ENCODE results near the gene TMEM225. TPM values are rescaled to one million over a fixed set of nuclear protein-coding genes. Genes with fewer than 3 reads are reported as not detected.

The TMEM225 gene
- total RNA-seq, 4 donors from 2014 or later = not detected

DNA sequence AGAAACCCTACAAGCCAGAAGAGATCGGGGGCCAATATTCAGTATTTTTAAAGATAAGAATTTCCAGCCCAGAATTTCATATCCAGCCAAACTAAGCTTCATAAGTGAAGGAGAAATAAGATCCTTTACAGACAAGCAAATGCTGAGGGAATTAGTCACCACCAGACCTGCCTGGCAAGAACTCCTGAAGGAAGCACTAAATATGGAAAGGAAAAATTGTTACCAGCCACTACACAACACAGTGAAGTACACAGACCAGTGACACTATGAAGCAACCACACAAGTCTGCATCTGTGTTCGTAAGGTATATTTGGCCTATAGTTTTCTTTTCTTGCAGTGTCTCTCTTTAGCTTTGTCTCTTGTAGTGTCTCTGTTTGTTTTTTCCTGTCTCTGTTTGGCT, 29.0 kb downstream of the TMEM225 start:
- no peak for TF ChIP-seq POLR2A (IDR thresholded peaks at IDR 0.05)
- TF ChIP-seq, protein P1, sequence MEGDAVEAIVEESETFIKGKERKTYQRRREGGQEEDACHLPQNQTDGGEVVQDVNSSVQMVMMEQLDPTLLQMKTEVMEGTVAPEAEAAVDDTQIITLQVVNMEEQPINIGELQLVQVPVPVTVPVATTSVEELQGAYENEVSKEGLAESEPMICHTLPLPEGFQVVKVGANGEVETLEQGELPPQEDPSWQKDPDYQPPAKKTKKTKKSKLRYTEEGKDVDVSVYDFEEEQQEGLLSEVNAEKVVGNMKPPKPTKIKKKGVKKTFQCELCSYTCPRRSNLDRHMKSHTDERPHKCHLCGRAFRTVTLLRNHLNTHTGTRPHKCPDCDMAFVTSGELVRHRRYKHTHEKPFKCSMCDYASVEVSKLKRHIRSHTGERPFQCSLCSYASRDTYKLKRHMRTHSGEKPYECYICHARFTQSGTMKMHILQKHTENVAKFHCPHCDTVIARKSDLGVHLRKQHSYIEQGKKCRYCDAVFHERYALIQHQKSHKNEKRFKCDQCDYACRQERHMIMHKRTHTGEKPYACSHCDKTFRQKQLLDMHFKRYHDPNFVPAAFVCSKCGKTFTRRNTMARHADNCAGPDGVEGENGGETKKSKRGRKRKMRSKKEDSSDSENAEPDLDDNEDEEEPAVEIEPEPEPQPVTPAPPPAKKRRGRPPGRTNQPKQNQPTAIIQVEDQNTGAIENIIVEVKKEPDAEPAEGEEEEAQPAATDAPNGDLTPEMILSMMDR (IDR thresholded peaks at IDR 0.05) = no peak
- DNase-seq = no peak
- H3K36me3 ChIP-seq = no peaks in the 10 kb centered on the region
- no peak overlapping the region for H3K27ac ChIP-seq
- H3K27me3 ChIP-seq = no peaks in the 10 kb centered on the region
- H3K4me1 ChIP-seq = no peaks in the 10 kb centered on the region
- no peak overlapping the region for H3K4me3 ChIP-seq
- H3K9me3 ChIP-seq = no peaks in the 10 kb centered on the region

DNA sequence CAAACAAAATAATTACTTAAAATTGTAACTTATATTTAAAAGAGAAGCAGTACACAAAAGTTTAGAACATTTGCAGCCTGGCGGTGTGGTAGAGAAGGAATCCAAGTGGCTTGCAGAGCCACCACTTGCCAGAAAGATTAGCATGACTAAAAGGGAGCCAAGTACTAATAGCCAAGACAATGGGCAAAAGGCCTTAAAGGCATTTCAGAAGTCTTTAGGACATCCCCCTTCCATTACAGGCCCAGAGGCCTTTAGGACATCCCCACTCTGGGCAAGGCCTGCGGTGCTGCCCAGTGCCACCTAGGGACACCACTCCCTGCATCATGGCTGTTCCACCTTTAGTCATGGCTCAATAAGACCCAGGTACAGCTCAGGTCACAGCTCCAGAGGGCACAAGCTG, 32.4 kb downstream of the TMEM225 start:
- TF ChIP-seq, protein P1 (IDR thresholded peaks at IDR 0.05) = no peak
- TF ChIP-seq POLR2A (IDR thresholded peaks at IDR 0.05) = no peak
- Histone ChIP-seq H3K4me1 (no peaks in the 10 kb centered on the region), H3K4me3 (no peak overlapping the region), H3K9me3 (no peaks in the 10 kb centered on the region), H3K27me3 (no peaks in the 10 kb centered on the region), H3K36me3 (no peaks in the 10 kb centered on the region), H3K27ac (no peak overlapping the region)
- DNase-seq = no peak

DNA sequence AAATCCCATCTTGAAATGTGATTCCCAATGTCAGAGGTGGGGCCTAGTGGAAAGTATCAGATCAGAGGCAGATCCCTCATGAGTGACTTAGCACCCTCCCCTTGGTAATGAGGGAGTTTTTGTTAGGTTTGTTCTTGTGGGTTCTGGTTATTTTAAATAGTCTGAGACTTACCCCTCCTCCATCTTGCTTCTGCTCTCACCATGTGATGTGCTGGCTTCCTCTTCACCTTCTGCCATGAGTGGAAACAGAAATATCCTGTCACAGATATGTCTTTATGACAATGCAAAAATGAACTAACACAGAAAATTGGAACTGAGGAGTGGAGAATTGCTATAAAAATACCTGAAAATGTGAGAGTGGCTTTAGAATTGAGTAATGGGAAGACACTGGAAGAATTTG, 33.1 kb downstream of the TMEM225 start:
- Histone ChIP-seq H3K27me3 (no peaks in the 10 kb centered on the region), H3K27ac (no peak overlapping the region), H3K9me3 (no peaks in the 10 kb centered on the region), H3K4me1 (no peaks in the 10 kb centered on the region), H3K4me3 (no peak overlapping the region), H3K36me3 (no peaks in the 10 kb centered on the region)
- no peak for DNase-seq
- TF ChIP-seq, protein P1 (IDR thresholded peaks at IDR 0.05) = no peak
- no peak for TF ChIP-seq POLR2A (IDR thresholded peaks at IDR 0.05)

DNA sequence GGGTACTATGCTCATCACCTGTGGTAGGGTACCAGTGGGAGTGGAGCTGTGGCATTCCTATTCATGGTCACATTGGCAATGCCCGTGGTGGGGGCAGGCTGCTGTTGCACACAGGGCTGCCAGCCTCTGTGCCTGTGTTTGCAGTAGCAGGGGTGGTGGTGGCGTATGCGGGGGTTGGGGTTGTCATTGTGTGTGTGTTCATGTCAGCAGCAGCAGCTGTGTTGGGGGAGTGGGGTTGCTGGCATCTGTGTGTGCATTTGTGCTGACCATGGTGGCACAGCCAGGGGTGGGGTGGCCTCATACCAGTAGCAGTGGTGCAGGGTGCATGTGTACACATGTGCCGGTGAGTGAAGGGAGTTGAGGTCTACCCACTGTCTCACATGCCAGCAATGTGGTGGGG, 34.4 kb downstream of the TMEM225 start:
- Histone ChIP-seq H3K9me3 (no peaks in the 10 kb centered on the region), H3K36me3 (no peaks in the 10 kb centered on the region), H3K27ac (no peak overlapping the region), H3K4me1 (no peaks in the 10 kb centered on the region), H3K4me3 (no peak overlapping the region), H3K27me3 (no peaks in the 10 kb centered on the region)
- TF ChIP-seq POLR2A (IDR thresholded peaks at IDR 0.05) = no peak
- TF ChIP-seq, protein P1 (IDR thresholded peaks at IDR 0.05) = no peak
- DNase-seq = no peak

DNA sequence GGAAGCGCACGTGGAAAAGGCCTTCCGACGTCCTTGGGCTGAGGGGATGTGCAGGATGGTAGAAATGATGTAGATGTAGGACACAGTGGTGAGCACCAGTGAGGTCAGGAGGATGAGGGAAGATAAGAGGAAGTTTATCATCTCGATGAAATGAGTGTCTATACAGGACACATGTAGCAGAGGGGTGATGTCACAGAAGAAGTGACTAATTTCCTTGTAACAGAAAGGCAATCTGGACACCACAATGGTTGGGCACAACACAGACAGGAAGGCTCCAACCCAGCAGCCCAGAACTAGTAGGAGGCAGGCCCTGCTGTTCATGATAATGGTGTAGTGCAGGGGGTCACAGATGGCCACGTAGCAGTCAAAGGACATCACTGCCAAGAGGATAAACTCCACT, 44.3 kb downstream of the TMEM225 start:
- TF ChIP-seq, protein P1 (IDR thresholded peaks at IDR 0.05) = no peak
- TF ChIP-seq POLR2A (IDR thresholded peaks at IDR 0.05) = no peak
- H3K9me3 ChIP-seq = no peaks in the 10 kb centered on the region
- H3K27me3 ChIP-seq = no peaks in the 10 kb centered on the region
- H3K27ac ChIP-seq = no peak overlapping the region
- no peaks in the 10 kb centered on the region for H3K36me3 ChIP-seq
- no peak overlapping the region for H3K4me3 ChIP-seq
- H3K4me1 ChIP-seq = no peaks in the 10 kb centered on the region
- DNase-seq = no peak

DNA sequence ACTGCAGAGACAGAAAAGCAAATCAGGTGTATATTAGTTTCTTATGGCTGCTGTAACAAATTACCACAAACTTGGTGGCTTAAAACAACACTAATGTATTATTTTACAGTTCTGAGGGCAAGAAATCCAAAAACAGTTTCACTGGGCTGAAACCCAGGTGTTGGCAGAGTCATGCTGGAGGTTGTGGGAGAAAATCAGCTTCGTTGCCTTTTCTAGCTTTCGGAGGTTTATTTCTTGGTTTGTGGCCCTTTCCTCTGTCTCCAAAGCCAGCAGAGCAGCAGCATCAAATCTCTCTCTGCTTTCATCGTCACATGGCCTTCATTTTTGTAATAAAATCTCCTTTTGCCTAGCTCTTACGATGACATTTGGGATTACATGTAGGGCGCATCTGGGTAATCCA, 46.3 kb downstream of the TMEM225 start:
- TF ChIP-seq, protein P1 (IDR thresholded peaks at IDR 0.05) = no peak
- TF ChIP-seq POLR2A (IDR thresholded peaks at IDR 0.05) = no peak
- no peak for DNase-seq
- Histone ChIP-seq H3K4me3 (no peak overlapping the region), H3K36me3 (no peaks in the 10 kb centered on the region), H3K27ac (no peak overlapping the region), H3K4me1 (no peaks in the 10 kb centered on the region), H3K9me3 (no peaks in the 10 kb centered on the region), H3K27me3 (no peaks in the 10 kb centered on the region)
